ENCODE measurements around the gene RETREG1.
"Not testable (repeated sequence)": the region's sequence is repeated elsewhere in the genome, so short reads cannot be mapped to it uniquely, and the experiment has no call there.

Gene RETREG1

DNA sequence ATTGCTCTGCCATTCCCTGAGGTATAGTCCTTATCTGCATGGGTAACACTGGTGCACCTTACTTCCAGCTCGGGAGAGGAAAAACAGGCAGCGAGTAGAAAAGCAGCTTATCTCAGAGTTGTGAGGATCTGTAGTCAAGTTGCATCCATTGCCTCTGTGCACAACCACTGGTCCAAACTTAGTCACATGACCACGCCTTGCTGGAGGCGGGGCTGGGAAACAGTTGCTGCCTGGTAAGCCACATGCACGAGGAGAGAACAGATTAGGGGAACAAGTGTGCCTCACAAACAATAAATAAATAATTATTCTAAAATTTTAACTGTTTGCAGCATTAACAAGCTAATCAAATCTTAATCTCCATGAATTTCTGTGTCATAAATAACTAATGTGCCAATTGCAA, 169.8 kb downstream of the RETREG1 start:
- DNase-seq = no peak

DNA sequence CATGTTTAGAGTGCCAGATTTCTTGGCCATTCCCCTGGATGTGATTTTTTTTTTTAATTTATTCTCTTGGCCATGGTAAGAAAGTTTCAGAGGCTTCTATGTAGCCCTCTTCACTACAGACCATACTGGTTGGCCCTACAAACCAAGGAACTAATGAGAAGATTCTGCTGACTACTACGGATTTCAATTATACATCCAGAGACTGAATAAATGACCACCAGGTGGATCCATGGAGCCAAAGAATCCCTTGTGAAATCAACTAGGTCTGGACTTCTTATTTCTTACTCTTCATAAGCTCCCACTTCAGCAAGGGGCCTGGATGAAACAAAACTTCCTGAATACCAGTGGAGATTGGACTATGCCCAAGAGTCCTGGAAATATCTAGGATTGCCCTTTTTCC, 178.8 kb downstream of the RETREG1 start:
- no peak for DNase-seq

DNA sequence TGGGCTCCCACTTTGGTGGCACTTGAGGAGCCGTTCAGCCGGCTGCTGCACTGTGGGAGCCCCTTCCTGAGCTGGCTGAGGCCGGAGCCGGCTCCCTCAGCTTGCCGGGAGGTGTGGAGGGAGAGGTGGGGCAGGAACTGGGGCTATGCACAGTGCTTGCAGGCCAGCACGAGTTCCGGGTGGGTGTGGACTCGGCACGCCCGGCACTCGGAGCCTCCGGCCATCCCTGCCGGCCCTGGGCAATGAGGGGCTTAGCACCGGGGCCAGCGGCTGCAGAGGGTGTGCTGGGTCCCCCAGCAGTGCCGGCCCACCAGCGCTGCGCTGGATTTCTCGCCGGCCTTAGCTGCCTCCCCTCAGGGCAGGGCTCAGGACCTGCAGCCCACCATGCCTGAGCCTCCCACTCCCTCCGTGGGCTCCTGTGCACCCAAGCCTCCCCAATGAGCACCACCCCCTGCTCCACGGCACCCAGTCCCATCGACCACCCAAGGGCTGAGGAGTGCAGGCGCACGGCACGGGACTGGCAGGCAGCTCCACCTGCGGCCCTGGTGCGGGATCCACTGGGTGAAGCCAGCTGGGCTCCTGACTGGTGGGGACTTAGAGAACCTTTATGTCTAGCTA, 180.6 kb downstream of the RETREG1 start:
- not testable (repeated sequence) for DNase-seq

DNA sequence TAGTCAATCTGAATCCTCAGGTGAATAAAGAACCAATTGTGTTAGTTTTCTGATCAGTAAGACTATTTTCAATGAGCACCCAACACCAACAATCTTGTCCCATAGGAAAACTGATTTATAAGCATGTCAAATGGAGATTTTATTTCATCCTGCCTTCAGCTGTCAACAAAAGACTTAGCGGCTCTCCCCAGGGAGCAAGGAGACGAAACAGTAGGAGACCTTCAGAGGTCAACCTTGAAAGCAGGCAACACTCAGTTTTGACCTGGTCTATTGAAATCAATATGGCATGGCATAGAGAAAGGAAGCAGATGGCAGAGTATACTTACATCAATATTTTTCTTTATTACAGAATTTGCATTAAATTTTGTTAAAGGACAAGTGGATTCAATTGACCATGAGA, 185.3 kb downstream of the RETREG1 start:
- no peak for DNase-seq

DNA sequence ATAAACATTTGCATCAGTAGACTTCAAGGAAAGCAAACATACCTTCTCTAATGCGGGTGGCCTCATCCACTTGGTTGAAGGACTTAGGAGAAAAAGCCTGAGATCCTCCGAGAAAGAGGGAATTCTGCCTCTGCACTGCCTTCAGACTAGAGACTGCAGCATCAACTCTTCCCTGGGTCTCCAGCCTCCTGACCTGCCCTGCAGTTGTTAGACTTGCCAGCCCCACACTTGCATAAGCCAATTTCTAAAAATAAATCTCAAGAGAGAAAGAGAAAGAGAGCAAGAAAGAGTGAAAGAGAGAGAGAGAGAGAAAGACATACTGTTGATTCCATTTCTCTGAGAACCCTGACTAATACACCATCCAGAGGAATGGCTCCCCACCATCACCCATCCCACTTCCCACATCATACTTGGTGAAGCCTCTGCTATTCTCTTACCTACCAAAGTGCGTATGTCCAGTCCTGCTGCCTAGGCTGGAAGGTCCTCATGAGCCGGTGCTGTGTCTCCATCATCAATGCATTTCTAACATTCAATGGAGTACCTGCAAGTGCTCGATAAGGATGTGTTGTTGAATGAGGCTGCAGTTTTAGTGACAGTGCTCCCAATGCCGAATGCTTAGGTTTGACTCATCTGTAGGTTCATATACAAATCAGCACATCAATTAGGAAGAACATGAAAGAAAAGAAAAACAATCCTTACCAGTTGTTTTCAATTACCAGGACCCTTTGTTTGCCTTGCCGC, 186.3 kb downstream of the RETREG1 start:
- DNase-seq = no peak

DNA sequence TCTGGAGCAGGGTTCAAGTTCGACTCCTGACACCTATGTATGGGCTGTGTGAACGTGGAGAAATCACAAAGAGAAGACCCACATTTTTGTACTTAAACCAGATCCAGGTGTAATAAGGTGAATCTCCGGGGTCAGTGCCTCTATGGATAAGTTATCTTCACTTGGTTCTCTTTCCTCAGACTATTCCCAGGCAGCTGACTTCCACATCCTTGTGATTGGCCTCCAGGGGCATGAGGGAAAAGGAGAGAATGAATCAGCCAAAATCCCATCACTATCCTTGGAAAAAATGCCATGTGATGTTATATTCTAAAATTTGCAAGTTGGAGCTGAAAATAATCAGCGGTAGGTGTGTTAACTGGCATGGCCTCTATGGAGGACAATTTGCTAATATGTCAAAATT, 188.4 kb downstream of the RETREG1 start:
- no peak for DNase-seq

DNA sequence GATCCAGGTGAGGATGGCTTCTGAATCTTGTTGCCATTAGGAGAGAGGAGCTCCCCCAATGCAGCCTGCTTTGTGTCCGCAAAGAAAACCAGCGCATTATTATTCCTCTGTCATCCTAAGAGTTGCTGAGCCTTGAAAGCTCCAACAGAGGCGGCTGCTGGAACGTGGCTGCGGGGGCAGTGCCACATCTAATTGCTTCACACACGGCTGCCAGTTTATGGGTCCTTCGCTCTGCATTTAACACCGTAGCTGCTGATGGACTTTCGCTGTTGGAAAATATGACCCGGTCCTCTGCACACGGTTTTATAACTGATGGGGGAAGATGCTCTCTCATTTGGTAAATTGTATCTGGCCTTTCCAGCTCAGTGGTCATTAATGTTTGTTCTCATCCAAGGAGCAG, 189.2 kb downstream of the RETREG1 start:
- peak; percentile 83 for DNase-seq

All from retina (tissue), 1 donor.